Right cardiac atrium (tissue), 5 donors: ENCODE data around the gene WNK1. TPM values are rescaled to one million over a fixed set of nuclear protein-coding genes. Genes with fewer than 3 reads are reported as not detected.
A peak's percentile ranks its signal among the peaks of the same experiment; 100 is the strongest.
"Not testable (repeated sequence)": the region's sequence is repeated elsewhere in the genome, so short reads cannot be mapped to it uniquely, and the experiment has no call there.

Experiments used
- ATAC-seq, 2 donors: fragments of 200-7000 bp; cut with Tn5 transposase; one replicate each; pipeline versions ENCODE4 v1.8.0 to v1.9.1; 2020; ENCODE audit warnings: moderate library complexity in 2 of 2, mild to moderate bottlenecking in 1 of 2
- DNase-seq, 3 donors: peaks; one replicate each; pipeline ENCODE4 v3.0.0-alpha.2; 2020
- H3K27ac ChIP-seq: one replicate; pipeline ENCODE4 v1.5.1; 2013; ENCODE audit warnings: mild to moderate bottlenecking, low read length, control low read depth, moderate library complexity
- H3K27me3 ChIP-seq: one replicate; pipeline ENCODE4 v1.6.1; 2013; ENCODE audit not compliant: control insufficient read depth, insufficient read depth
- H3K4me1 ChIP-seq: one replicate; pipeline ENCODE4 v1.6.1; 2013; ENCODE audit warnings: low read length; ENCODE audit not compliant: control insufficient read depth, insufficient read depth
- H3K4me3 ChIP-seq: one replicate; pipeline ENCODE4 v1.5.1; 2013; ENCODE audit warnings: low read length, control low read depth
- H3K9me3 ChIP-seq: one replicate; pipeline ENCODE4 v1.6.1; 2013; ENCODE audit warnings: low read length; ENCODE audit not compliant: control insufficient read depth
- WGBS: extraction: QIAGEN DNeasy Blood & Tissue Kit; methylation state at CpG from one replicate; pipeline ENCODE4 v1.1.7; 2013; 5-methylcytosine and 5-hydroxymethylcytosine counted together
- intact Hi-C, 4 donors: fragments of 100-400 bp; cut with DNase I; formaldehyde crosslinking; loops; one replicate each; pipeline versions ENCODE4 v1.11.0 to v1.14.0; 2022 to 2023
- polyA plus RNA-seq: library from polyadenylated mRNA; stranded (reverse); fragments of 200-250 nt; gene quantifications from one replicate; pipeline ENCODE4 v1.2.3, GENCODE V29; 2013
- total RNA-seq, 4 donors: library from RNA; stranded (reverse); fragmentation: NEBNext Ultra II Directional; extraction: Animal tissue kit (Norgen Biotek cat#: 25700); gene quantifications; one replicate each; pipeline ENCODE4 v1.2.1, GENCODE V29; 2021
- donor health status: healthy with polysubstance abuse.
- donor health status: DM: no; HTN: yes; CAD: no.
- donor health status: DM: no; HTN: no; CAD: no.
- donor health status: DM: no; HTN: yes; CAD: no; lungs with severe emphysema.
- donor health status: DM: yes; HTN: yes; CAD: no.

Gene WNK1
- total and polyA plus RNA-seq, 5 donors, result 88.2 to 319 (median 249) TPM

DNA sequence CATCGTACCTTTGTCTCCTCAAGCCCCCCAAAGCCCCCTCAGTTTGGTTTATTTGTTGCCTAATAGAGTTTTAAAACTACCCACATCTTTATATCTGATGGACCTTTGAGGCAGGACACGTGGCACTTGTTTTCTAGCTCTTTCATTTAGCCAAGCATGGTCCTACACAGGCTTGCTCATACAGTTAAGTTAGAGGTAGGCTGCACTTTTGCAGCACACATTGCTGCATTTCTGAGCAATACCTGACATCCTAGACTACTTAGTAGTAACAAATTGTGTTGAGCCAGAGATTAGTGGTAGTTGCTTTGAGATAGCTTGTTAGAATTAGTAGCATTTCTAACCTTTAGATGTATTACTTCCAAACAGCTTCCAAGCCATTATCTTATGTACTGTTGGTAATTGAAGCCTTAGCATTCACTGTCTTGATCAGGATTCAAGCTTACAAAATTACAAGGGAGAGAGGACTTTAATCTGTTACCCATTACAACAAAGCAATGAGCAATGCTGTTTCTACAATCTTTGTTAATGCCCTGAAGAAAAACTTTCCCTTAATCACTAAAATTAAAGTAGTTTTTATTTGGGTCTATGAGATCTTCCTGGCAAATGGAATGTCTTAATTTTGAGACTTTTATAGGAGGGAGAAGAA is 96.6 kb downstream of the WNK1 start:
- H3K27me3 ChIP-seq, result no peaks in the 10 kb centered on the region
- ATAC-seq, result peak in 1 of 2 donors; percentile 31
- H3K4me1 ChIP-seq, result no peaks in the 10 kb centered on the region
- WGBS, result 78% methylated on average over 2 of the region's 2 CpGs
- DNase-seq, result no peak
- no peaks in the 10 kb centered on the region for H3K9me3 ChIP-seq
- no peak overlapping the region for H3K27ac ChIP-seq
- intact Hi-C loops, result no loop called here
- no peak overlapping the region for H3K4me3 ChIP-seq

DNA sequence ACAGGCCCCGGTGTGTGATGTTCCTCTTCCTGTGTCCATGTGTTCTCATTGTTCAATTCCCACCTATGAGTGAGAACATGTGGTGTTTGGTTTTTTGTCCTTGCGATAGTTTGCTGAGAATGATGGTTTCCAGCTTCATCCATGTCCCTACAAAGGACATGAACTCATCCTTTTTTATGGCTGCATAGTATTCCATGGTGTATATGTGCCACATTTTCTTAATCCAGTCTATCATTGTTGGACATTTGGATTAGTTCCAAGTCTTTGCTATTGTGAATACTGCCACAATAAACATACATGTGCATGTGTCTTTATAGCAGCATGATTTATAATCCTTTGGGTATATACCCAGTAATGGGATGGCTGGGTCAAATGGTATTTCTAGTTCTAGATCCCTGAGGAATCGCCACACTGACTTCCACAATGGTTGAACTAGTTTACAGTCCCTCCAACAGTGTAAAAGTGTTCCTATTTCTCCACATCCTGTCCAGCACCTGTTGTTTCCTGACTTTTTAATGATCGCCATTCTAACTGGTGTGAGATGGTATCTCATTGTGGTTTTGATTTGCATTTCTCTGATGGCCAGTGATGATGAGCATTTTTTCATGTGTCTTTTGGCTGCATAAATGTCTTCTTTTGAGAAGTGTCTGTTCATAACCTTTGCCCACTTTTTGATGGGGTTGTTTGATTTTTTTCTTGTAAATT is 97.5 kb downstream of the WNK1 start:
- intact Hi-C loops, H3K4me1 ChIP-seq, H3K27ac ChIP-seq, H3K4me3 ChIP-seq, ATAC-seq, H3K27me3 ChIP-seq, DNase-seq, H3K9me3 ChIP-seq: not testable (repeated sequence)
- WGBS, result 100% methylated on average over 3 of the region's 4 CpGs

DNA sequence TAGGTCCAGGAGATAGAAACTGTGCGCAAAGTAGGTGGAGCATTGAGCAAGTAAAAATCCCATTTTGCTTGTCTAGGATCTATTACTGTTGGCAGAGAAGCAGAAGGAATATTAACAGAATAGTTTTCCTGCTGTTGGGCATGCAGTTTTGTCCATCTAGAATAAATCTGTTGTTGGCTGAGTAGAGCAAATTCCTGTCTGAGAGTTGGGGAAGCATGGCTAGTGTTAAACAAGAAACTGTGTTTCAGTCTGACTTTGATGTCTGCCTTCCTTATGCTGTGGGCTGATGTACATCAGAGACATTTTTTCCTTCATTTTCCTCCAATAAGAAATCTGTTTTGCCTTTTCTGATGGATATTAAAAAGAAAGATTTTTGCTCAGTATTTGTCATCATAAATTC is 99.0 kb downstream of the WNK1 start:
- peak in 1 of 2 donors; percentile 14 for ATAC-seq
- Histone ChIP-seq H3K4me1 (no peaks in the 10 kb centered on the region), H3K9me3 (no peaks in the 10 kb centered on the region), H3K27me3 (no peaks in the 10 kb centered on the region), H3K27ac (no peak overlapping the region), H3K4me3 (no peak overlapping the region)
- intact Hi-C loops, result no loop called here
- no peak for DNase-seq
- WGBS, result 85% methylated on average over 1 of the region's 1 CpG

DNA sequence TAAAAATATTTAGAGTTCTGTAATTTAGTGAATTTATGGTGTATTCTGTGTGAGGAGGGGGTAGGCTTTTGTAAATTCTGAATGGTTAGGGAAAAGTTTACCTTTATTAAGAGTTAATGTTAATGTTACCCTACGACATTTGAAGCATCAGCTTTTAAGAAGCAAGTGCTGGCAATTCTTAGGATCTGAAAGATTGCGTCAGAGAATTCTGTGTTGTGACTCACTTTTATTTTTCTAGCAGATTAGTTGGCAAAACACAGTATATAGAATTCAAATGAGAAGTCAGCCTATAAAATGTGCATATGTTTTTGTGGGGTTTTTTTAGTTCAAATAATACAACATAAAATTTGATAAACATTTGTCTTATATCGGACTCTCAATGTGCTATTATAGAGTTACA is 99.5 kb downstream of the WNK1 start:
- Histone ChIP-seq H3K4me1 (no peaks in the 10 kb centered on the region), H3K27ac (no peak overlapping the region), H3K27me3 (no peaks in the 10 kb centered on the region), H3K9me3 (no peaks in the 10 kb centered on the region), H3K4me3 (no peak overlapping the region)
- ATAC-seq (peak in 1 of 2 donors; percentile 52), DNase-seq (no peak)
- 55% methylated on average over 3 of the region's 3 CpGs for WGBS
- intact Hi-C loops, result no loop called here

DNA sequence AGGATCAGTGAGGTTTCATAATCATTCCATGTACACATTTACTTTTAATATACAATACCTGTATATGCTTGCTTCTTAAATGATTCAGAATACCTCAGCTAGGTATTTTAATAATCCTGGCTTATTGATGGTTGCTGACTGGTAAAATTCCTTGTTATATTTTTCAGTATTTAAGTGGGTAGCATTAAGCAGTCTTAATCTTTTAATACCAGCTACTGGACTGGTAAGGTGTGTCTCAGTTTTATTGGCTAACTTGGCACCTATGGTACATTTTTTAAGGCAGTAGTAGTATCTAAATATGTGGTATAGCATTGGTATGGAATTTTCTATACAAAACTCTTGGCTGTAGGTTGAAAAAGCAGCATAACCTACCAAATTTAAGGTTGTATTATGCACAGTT is 100.5 kb downstream of the WNK1 start:
- no peaks in the 10 kb centered on the region for H3K9me3 ChIP-seq
- no peaks in the 10 kb centered on the region for H3K27me3 ChIP-seq
- ATAC-seq (no peak), DNase-seq (no peak)
- H3K4me3 ChIP-seq, result no peak overlapping the region
- no peaks in the 10 kb centered on the region for H3K4me1 ChIP-seq
- no peak overlapping the region for H3K27ac ChIP-seq
- intact Hi-C loops, result no loop called here

DNA sequence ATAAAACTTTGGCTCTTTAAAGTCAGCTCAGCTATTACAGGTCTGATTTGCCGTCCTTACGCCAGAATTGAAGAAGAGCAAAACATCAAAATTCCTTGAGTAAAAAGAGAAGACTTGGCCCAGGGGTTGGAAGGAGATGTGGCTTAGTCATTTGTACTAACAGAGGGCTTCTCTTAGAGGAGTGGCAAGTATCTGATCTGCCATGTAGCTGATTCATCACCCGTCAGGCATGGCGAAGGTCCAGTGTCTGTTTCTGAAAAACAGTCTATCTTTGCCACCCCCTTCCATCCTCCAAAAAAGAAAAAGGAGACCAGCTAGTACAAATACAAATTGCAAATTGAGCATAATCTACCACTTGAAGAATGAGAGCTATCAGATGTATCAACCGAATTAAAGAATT is 105.2 kb downstream of the WNK1 start:
- peak in 1 of 3 donors; percentile 51 for DNase-seq
- H3K4me3 ChIP-seq, result no peak overlapping the region

DNA sequence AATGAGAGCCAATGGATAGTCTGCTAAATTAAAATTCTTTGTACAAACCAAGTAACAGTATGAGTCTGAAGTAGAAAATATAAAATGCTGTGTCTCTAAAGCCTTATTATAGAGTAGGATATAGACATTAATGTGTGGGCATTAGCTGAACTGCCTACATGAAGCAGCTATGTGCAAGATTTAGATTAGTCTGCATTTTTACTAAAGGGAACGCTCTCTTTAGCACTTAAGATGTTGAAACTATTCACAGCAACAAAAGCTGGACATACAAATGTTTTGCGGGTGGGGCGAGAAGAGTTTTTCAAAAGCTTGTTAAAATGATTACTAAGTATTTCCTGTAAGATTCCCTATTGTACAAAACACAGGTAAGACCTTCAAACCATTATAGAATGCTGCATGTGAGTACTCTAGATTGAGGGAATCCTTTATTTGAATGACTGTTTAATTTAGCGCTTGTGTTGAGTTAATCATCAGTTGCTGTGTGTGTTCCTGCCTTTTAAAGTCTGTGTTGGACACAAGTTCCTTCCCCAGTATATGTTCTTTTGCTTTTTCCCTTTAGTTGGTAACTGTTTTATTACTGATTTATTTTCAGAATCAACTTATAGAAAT is 110.0 kb downstream of the WNK1 start:
- Histone ChIP-seq H3K4me1 (no peaks in the 10 kb centered on the region), H3K9me3 (no peaks in the 10 kb centered on the region), H3K27me3 (no peaks in the 10 kb centered on the region), H3K27ac (no peak overlapping the region), H3K4me3 (no peak overlapping the region)
- DNase-seq (no peak), ATAC-seq (no peak)
- 94% methylated on average over 4 of the region's 4 CpGs for WGBS
- intact Hi-C loops, result no loop called here

More for the DNA sequence above, 105.2 kb downstream of the WNK1 start:
- Histone ChIP-seq H3K4me1 (no peaks in the 10 kb centered on the region), H3K9me3 (no peaks in the 10 kb centered on the region), H3K27me3 (no peaks in the 10 kb centered on the region), H3K27ac (peak overlapping the region; percentile 37)
- WGBS, result 81% methylated on average over 5 of the region's 5 CpGs
- peak; percentile 31 to 63 for ATAC-seq
- intact Hi-C loops, result no loop called here

DNA sequence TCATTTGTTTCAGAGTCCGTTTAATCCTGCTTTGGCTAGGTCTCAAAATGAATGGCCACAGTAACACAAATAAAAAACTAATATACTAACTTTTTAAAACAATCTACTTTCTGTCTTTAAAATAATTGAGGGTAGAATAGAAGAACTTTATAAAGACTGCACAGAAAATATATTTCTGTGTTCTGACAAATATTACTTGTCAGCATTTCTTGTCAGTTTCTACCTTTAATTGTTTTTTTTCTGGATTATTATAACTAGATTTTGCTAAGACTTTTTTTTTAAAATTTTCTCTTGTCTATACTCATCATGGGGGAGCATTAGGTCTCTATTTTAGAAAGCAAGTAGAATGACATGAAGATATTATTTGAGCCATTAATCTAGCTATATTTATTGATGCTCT is 110.9 kb downstream of the WNK1 start:
- H3K27me3 ChIP-seq, result no peaks in the 10 kb centered on the region
- WGBS, result 84% methylated on average over 1 of the region's 1 CpG
- H3K27ac ChIP-seq, result no peak overlapping the region
- no peaks in the 10 kb centered on the region for H3K9me3 ChIP-seq
- intact Hi-C loops, result no loop called here
- DNase-seq (no peak), ATAC-seq (no peak)
- no peaks in the 10 kb centered on the region for H3K4me1 ChIP-seq
- H3K4me3 ChIP-seq, result no peak overlapping the region

DNA sequence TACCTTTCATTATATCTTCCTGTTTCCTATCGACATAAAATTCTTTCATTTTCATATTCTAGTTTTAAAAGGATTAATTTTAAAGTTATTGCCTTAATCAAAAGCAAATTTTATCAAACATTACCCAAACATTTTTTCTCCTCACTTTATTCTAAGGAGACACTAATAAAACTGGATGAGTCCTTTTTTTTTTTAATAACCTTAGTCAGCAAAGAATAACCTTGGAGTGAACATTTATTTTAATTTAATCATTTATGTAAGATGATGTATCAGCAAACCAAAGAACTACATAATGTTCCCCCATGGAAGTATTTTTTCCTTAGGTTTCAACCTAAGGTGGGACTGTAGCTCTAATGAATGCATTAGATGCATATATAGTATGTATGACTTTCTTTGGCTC is 113.2 kb downstream of the WNK1 start:
- no peak overlapping the region for H3K27ac ChIP-seq
- DNase-seq (no peak), ATAC-seq (no peak)
- H3K27me3 ChIP-seq, result no peaks in the 10 kb centered on the region
- no peaks in the 10 kb centered on the region for H3K4me1 ChIP-seq
- 90% methylated on average over 1 of the region's 1 CpG for WGBS
- intact Hi-C loops, result no loop called here
- no peak overlapping the region for H3K4me3 ChIP-seq
- no peaks in the 10 kb centered on the region for H3K9me3 ChIP-seq

DNA sequence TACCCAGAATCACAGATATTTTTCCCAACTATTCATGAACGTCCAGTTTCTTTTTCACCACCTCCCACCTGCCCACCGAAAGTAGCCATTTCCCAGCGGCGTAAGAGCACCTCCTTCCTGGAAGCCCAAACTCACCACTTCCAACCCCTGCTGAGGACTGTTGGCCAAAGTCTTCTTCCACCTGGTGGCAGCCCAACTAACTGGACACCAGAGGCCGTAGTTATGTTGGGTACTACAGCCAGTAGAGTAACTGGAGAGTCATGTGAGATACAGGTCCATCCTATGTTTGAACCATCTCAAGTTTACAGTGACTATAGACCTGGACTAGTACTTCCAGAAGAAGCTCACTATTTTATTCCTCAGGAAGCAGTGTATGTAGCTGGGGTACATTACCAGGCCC is 115.5 kb downstream of the WNK1 start:
- Histone ChIP-seq H3K27ac (no peak overlapping the region), H3K27me3 (no peaks in the 10 kb centered on the region), H3K9me3 (no peaks in the 10 kb centered on the region), H3K4me3 (no peak overlapping the region), H3K4me1 (no peaks in the 10 kb centered on the region)
- 93% methylated on average over 5 of the region's 5 CpGs for WGBS
- ATAC-seq, result peak; percentile 28 to 41
- intact Hi-C loops, result no loop called here
- no peak for DNase-seq

DNA sequence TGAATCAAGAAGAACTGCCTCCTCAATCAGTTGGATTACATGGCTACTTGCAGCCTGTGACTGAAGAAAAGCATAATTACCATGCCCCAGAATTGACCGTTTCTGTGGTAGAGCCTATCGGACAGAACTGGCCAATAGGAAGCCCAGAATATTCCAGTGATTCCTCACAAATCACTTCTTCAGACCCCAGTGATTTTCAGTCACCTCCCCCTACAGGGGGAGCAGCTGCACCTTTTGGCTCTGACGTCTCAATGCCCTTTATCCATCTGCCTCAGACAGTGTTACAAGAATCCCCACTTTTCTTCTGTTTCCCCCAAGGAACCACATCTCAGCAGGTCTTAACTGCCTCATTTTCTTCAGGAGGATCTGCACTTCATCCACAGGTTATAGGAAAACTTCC is 116.3 kb downstream of the WNK1 start:
- ATAC-seq (no peak), DNase-seq (no peak)
- Histone ChIP-seq H3K9me3 (no peaks in the 10 kb centered on the region), H3K4me1 (no peaks in the 10 kb centered on the region), H3K27me3 (no peaks in the 10 kb centered on the region), H3K4me3 (no peak overlapping the region), H3K27ac (no peak overlapping the region)
- 73% methylated on average over 3 of the region's 3 CpGs for WGBS
- intact Hi-C loops, result no loop called here
